ENCODE data around the gene SNX9. TPM values are rescaled to one million over a fixed set of nuclear protein-coding genes. Genes with fewer than 3 reads are reported as not detected.

The SNX9 gene
- total and polyA plus RNA-seq, 5 donors from 2014 or later, result 16.4 to 31.6 (median 21.0) TPM

DNA sequence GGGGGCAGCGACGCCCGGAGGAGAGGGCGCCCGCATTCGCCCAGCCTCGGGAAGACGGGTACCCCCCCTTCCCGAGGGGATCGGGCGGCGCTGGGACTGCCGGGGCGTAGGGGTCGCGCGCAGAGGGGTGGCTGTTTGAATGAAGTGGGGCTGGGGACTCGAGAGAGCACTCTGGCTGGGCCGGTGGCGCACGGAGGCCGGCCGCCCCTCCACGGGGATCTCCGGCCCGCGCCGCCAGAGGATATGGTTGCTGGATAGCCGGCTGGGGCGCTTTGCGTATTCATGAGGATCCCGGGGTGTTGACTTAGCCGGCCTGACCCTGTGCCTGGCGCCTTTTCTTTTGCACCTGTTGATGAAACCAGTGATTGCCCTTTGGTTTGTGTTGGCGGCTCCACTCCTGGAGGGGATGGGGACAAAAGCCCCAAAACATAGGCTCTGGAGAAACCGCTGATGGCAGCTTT is 159.1 kb downstream of the SNX9 start:
- ATAC-seq (ENCODE audit: low read depth in 2 of 2), result no peak
- H3K27me3 Mint-ChIP-seq, result no peaks in the 10 kb centered on the region
- H3K36me3 Mint-ChIP-seq, result no peaks in the 10 kb centered on the region
- peaks cover 10 to 46% (median 25%) of the 10 kb centered on the region in 4 donors for H3K4me1 Mint-ChIP-seq
- no peaks in the 10 kb centered on the region for H3K9me3 Mint-ChIP-seq
- Histone ChIP-seq H3K36me3 (ENCODE audit: control insufficient read depth, insufficient read depth, low read length) (no peaks in the 10 kb centered on the region), H3K4me1 (ENCODE audit: control insufficient read depth, insufficient read depth, low read length, poor library complexity, severe bottlenecking) (peaks cover 43% of the 10 kb centered on the region), H3K9me3 (ENCODE audit: control insufficient read depth in 2 of 2, low read length in 2 of 2) (no peaks in the 10 kb centered on the region), H3K4me3 (ENCODE audit: low read depth, low read length) (peak overlapping the region; percentile 92), H3K27me3 (ENCODE audit: control insufficient read depth, insufficient read depth, low read length) (no peaks in the 10 kb centered on the region), H3K27ac (ENCODE audit: insufficient read depth, low read length, poor library complexity, severe bottlenecking) (peak overlapping the region; percentile 65)
- peak overlapping the region; percentile 92 to 99 (median 95) for H3K4me3 Mint-ChIP-seq
- peak overlapping the region; percentile 43 to 78 (median 62) for H3K27ac Mint-ChIP-seq
- DNase-seq, result peak in 2 of 3 donors; percentile 16 to 45

DNA sequence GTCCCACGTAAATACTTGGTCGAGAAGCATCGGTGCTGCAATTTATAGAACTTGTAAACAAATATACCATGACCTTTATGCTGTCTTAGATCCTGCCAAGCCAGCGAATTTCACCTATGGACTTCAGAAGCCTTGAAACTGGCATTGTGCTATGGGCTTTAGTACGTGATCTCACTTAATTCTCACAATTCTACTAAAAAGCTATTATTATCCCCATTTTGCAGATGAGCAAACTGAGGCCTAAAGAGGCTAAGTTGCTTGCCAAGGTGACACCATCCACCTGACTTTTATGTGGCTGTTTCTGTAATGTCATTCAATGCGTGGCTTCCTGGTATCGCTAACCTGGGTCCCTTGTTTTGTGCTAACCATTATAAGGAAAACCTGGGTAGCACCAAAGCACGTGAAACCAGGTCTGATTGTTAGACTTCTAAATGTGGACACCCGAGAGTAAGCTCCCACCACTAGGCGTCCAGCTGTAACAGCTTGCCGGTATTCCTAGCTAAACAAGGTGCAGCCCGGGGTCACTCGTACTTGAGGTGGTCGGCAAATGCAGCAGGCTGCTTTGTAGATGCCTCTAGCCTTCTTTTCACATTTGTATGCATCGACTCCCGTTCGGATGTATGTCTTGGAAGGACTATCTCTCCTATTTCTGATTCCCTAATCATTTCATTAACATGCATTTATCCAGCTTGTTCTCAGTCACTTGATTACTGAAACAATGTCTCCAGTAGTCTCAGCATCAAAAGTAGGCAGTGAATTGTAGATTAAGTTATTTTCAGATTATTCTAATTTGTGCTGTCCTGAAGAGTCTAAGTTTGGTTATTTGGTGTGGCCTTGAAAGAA is 159.7 kb downstream of the SNX9 start:
- DNase-seq (peak in 1 of 3 donors; percentile 42), ATAC-seq (ENCODE audit: low read depth in 2 of 2) (no peak)
- H3K4me3 ChIP-seq (ENCODE audit: low read depth, low read length), result peak overlapping the region; percentile 92
- H3K9me3 ChIP-seq (ENCODE audit: control insufficient read depth in 2 of 2, low read length in 2 of 2), result no peaks in the 10 kb centered on the region
- Mint-ChIP-seq H3K36me3 (no peaks in the 10 kb centered on the region), H3K27me3 (no peaks in the 10 kb centered on the region), H3K9me3 (no peaks in the 10 kb centered on the region), H3K4me1 (peaks cover 10 to 46% (median 25%) of the 10 kb centered on the region in 4 donors), H3K4me3 (peak overlapping the region; percentile 92 to 99 (median 95)), H3K27ac (peak overlapping the region; percentile 43 to 78 (median 62))
- H3K27me3 ChIP-seq (ENCODE audit: control insufficient read depth, insufficient read depth, low read length), result no peaks in the 10 kb centered on the region
- H3K36me3 ChIP-seq (ENCODE audit: control insufficient read depth, insufficient read depth, low read length), result no peaks in the 10 kb centered on the region
- H3K4me1 ChIP-seq (ENCODE audit: control insufficient read depth, insufficient read depth, low read length, poor library complexity, severe bottlenecking), result peaks cover 43% of the 10 kb centered on the region
- H3K27ac ChIP-seq (ENCODE audit: insufficient read depth, low read length, poor library complexity, severe bottlenecking), result peak overlapping the region; percentile 65

DNA sequence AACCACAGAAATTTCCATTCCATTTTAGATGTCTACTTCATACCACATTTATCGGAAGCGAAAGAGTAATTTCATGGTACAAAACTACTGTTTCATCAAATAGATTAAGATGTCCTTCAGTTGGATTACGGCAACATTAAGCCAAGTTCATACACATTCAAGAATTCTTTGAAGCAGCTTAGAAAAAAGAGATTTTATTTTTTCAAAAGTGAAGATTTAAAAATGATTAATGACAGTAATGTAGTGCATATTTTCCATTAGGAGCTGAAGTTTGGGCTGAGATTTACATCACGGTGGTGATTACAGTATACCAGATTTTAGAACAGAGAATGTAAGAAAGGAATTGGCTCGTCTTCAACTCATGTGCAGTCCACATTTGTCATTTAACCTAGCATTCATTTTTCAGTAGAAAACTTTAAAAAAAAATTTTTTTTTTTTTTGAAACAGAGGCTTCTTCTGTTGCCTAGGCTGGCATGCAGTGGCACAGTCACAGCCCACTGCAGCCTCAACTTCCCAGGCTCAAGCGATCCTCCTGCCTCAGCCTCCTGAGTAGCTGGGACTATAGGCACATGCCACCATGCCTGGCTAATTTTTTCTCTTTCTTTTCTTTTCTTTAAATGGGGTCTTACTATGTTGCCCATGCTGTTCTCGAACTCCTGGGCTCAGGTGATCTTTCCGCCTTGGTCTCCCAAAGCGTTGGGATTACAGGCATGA is 160.5 kb downstream of the SNX9 start:
- H3K4me3 Mint-ChIP-seq, result peak overlapping the region; percentile 92 to 99 (median 95)
- DNase-seq, result peak in 1 of 3 donors; percentile 24
- ATAC-seq (ENCODE audit: low read depth in 2 of 2), result no peak
- H3K4me1 Mint-ChIP-seq, result peaks cover 10 to 51% (median 25%) of the 10 kb centered on the region in 4 donors
- H3K9me3 Mint-ChIP-seq, result no peaks in the 10 kb centered on the region
- no peaks in the 10 kb centered on the region for H3K27me3 Mint-ChIP-seq
- H3K4me1 ChIP-seq (ENCODE audit: control insufficient read depth, insufficient read depth, low read length, poor library complexity, severe bottlenecking), result peaks cover 43% of the 10 kb centered on the region
- no peaks in the 10 kb centered on the region for H3K9me3 ChIP-seq (ENCODE audit: control insufficient read depth in 2 of 2, low read length in 2 of 2)
- no peak overlapping the region for H3K27ac ChIP-seq (ENCODE audit: insufficient read depth, low read length, poor library complexity, severe bottlenecking)
- no peaks in the 10 kb centered on the region for H3K36me3 Mint-ChIP-seq
- no peaks in the 10 kb centered on the region for H3K27me3 ChIP-seq (ENCODE audit: control insufficient read depth, insufficient read depth, low read length)
- H3K4me3 ChIP-seq (ENCODE audit: low read depth, low read length), result peak overlapping the region; percentile 92
- H3K36me3 ChIP-seq (ENCODE audit: control insufficient read depth, insufficient read depth, low read length), result no peaks in the 10 kb centered on the region
- peak overlapping the region in 2 of 3 donors; percentile 62 to 78 for H3K27ac Mint-ChIP-seq

DNA sequence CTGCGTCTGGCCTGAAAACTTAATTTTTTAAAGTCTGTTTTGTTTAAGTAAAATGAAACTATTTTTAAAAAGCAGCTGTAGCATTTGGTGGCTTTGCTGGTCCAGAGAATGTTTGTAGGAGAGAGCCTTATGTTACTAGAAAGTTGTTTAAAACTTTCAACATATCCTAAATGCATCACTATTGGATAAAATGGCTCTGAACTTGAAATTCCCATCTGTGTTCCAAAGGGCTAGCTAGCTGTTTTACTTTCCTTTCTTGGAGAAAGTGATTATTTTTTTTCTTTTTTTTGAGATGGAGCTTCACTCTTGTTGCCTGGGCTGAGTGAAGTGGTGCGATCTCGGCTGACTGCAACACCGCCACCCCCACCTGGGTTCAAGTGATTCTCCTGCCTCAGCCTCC is 161.1 kb downstream of the SNX9 start:
- no peak for ATAC-seq (ENCODE audit: low read depth in 2 of 2)

DNA sequence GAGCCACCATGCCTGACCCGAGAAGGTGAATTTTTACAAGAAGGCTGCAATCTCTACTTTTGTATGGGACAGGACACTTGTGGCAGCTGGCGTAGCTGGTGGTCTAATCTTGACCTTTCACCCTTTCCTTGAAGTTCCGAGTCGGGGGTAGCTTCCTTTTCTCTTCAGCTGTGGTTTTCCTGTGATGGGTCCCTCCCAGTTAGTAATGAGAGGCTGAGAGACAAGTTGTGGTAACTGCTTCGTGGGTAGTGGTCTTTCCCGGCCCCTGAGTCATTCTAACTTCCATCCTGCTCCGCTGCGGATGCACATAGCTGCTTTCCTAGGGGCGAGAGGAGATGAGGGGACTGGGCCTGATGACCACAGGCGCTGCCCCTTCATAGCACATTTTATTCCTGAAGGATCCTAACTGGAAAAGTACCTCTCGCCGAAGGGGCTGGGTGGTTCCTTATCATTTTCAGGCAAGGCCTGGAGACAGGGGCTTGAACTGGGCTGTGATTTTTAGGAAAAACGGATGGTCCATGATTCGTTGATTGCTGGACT is 161.7 kb downstream of the SNX9 start:
- H3K36me3 ChIP-seq (ENCODE audit: control insufficient read depth, insufficient read depth, low read length), result no peaks in the 10 kb centered on the region
- Mint-ChIP-seq H3K9me3 (no peaks in the 10 kb centered on the region), H3K4me1 (peaks cover 10 to 57% (median 26%) of the 10 kb centered on the region in 4 donors), H3K27me3 (no peaks in the 10 kb centered on the region), H3K4me3 (peak overlapping the region; percentile 46 to 71 (median 58)), H3K36me3 (no peaks in the 10 kb centered on the region), H3K27ac (peak overlapping the region in 1 of 3 donors; percentile 58)
- H3K27me3 ChIP-seq (ENCODE audit: control insufficient read depth, insufficient read depth, low read length), result no peaks in the 10 kb centered on the region
- no peaks in the 10 kb centered on the region for H3K9me3 ChIP-seq (ENCODE audit: control insufficient read depth in 2 of 2, low read length in 2 of 2)
- H3K27ac ChIP-seq (ENCODE audit: insufficient read depth, low read length, poor library complexity, severe bottlenecking), result no peak overlapping the region
- no peak overlapping the region for H3K4me3 ChIP-seq (ENCODE audit: low read depth, low read length)
- peaks cover 43% of the 10 kb centered on the region for H3K4me1 ChIP-seq (ENCODE audit: control insufficient read depth, insufficient read depth, low read length, poor library complexity, severe bottlenecking)
- DNase-seq, result no peak
- ATAC-seq (ENCODE audit: low read depth in 2 of 2), result no peak

More for the DNA sequence above, 161.1 kb downstream of the SNX9 start:
- no peaks in the 10 kb centered on the region for H3K27me3 Mint-ChIP-seq
- H3K4me1 ChIP-seq (ENCODE audit: control insufficient read depth, insufficient read depth, low read length, poor library complexity, severe bottlenecking), result peaks cover 43% of the 10 kb centered on the region
- peaks cover 10 to 56% (median 26%) of the 10 kb centered on the region in 4 donors for H3K4me1 Mint-ChIP-seq
- no peaks in the 10 kb centered on the region for H3K36me3 ChIP-seq (ENCODE audit: control insufficient read depth, insufficient read depth, low read length)
- H3K4me3 ChIP-seq (ENCODE audit: low read depth, low read length), result no peak overlapping the region
- H3K27me3 ChIP-seq (ENCODE audit: control insufficient read depth, insufficient read depth, low read length), result no peaks in the 10 kb centered on the region
- no peaks in the 10 kb centered on the region for H3K9me3 ChIP-seq (ENCODE audit: control insufficient read depth in 2 of 2, low read length in 2 of 2)
- H3K4me3 Mint-ChIP-seq, result peak overlapping the region; percentile 7 to 99 (median 48)
- no peaks in the 10 kb centered on the region for H3K36me3 Mint-ChIP-seq
- peak overlapping the region in 1 of 3 donors; percentile 58 for H3K27ac Mint-ChIP-seq
- H3K9me3 Mint-ChIP-seq, result no peaks in the 10 kb centered on the region
- no peak overlapping the region for H3K27ac ChIP-seq (ENCODE audit: insufficient read depth, low read length, poor library complexity, severe bottlenecking)
- no peak for DNase-seq

DNA sequence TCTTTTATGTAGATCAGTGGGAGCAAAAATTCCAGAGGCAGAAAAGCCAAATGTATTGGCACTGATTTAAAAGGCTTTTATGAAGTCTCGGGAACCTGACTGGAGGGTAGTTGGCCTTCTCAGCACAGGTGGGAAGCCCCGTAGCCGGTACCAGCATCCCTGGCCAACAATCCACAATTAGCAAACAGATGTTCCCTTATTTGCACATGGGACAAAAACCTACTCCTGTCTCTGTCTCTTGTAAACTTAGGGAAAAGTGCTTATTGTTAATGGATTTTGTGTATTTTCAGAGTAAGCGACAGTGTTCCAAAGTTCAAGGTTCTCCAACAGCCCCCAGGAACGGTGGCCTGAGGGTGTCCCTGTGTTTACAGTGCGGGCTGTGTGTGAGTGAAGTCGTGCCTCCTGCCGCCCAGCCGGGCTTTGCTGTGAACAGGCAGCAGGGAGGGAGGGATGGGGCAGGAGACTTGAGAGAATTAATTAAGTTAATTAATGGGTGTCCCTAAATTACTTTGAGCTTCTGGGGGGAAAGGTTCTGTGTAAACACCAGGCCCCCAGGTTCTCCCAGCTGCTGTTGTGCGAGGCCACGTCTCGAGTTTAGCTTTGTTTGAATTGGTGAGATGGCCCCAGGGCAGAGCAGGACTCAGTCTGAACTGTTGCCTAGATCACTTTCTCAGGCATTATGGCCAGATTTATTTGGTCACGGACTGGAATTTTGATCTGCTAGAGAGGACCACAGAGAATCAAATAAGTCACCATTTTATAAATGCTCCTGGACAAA is 162.5 kb downstream of the SNX9 start:
- Histone ChIP-seq H3K4me3 (ENCODE audit: low read depth, low read length) (no peak overlapping the region), H3K27me3 (ENCODE audit: control insufficient read depth, insufficient read depth, low read length) (no peaks in the 10 kb centered on the region), H3K4me1 (ENCODE audit: control insufficient read depth, insufficient read depth, low read length, poor library complexity, severe bottlenecking) (peaks cover 51% of the 10 kb centered on the region), H3K36me3 (ENCODE audit: control insufficient read depth, insufficient read depth, low read length) (no peaks in the 10 kb centered on the region), H3K9me3 (ENCODE audit: control insufficient read depth in 2 of 2, low read length in 2 of 2) (no peaks in the 10 kb centered on the region), H3K27ac (ENCODE audit: insufficient read depth, low read length, poor library complexity, severe bottlenecking) (no peak overlapping the region)
- Mint-ChIP-seq H3K27ac (peak overlapping the region in 2 of 3 donors; percentile 52 to 58), H3K36me3 (no peaks in the 10 kb centered on the region), H3K4me3 (peak overlapping the region in 1 of 4 donors; percentile 71), H3K4me1 (peaks cover 10 to 58% (median 26%) of the 10 kb centered on the region in 4 donors), H3K9me3 (no peaks in the 10 kb centered on the region), H3K27me3 (no peaks in the 10 kb centered on the region)
- DNase-seq, result no peak
- ATAC-seq (ENCODE audit: low read depth in 2 of 2), result no peak

Measured in CD4-positive, CD25-positive, alpha-beta regulatory T cell (primary cell).